K562 (cell line): ENCODE data around the gene PDE6B. TPM values are rescaled to one million over a fixed set of nuclear protein-coding genes. Genes with fewer than 3 reads are reported as not detected.

Experiments used
- ATAC-seq: fragments of 200-7000 bp; cut with Tn5 transposase; 3 replicates; pipeline ENCODE4 v1.9.1; 2020; ENCODE audit warnings: moderate library complexity
- BruUV-seq: library from RNA; stranded (reverse); fragments of 400-500 nt; replicated peaks from 2 replicates; lab custom pipeline; 2021; lab: Mats Ljungman, UMichigan
- CTCF ChIA-PET: fragments of 300-600 bp; formaldehyde crosslinking; extraction: SDS; loops from one replicate; lab custom pipeline; 2021; ENCODE audit warnings: low intra/inter-chr PET ratio; lab: Yijun Ruan, JAX
- POLR2A ChIA-PET: fragments of 300-600, 350-650 bp; sonication (Branson Sonifier 250); formaldehyde crosslinking; extraction: SDS; loops from one replicate; lab custom pipeline; 2021; ENCODE audit warnings: antibody characterized with exemption, inconsistent platforms; lab: Yijun Ruan, JAX
- DNase-seq, 4 experiments: peaks; one replicate each; pipeline versions ENCODE4 v3.0.0 to v3.0.0-alpha.2; 2011 to 2018; ENCODE audit warnings: low spot score in 3 of 4, mixed read lengths in 3 of 4; ENCODE audit errors: extremely low read depth in 1 of 4
- FAIRE-seq: peaks from 2 replicates; lab custom pipeline; 2011; peaks lifted over from hg19 to GRCh38; lab: Jason Lieb, UNC
- H2AFZ ChIP-seq: 2 replicates; pipeline ENCODE4 v1.6.0; 2011; ENCODE audit warnings: low read depth, low read length, control low read depth, inconsistent platforms
- H3K27ac ChIP-seq: fragments of 200-600 bp; 3 replicates; pipeline ENCODE4 v1.8.0; 2011; ENCODE audit warnings: low read depth, mild to moderate bottlenecking, control low read depth, inconsistent platforms, low read length, moderate library complexity, mixed read lengths; ENCODE audit errors: extremely low read depth
- H3K27me3 ChIP-seq, 2 experiments: fragments of 300-600 bp in 1 of 2; 2 replicates in 1 of 2; 3 replicates in 1 of 2; pipeline versions ENCODE4 v1.6.0 to v1.8.0; 2011; ENCODE audit warnings: inconsistent platforms in 2 of 2, low read length in 2 of 2, mild to moderate bottlenecking in 1 of 2, mixed read lengths in 1 of 2, moderate library complexity in 1 of 2; ENCODE audit not compliant: control insufficient read depth in 2 of 2, insufficient read depth in 2 of 2
- H3K36me3 ChIP-seq: fragments of 300-600 bp; 3 replicates; pipeline ENCODE4 v1.8.0; 2011; ENCODE audit warnings: mild to moderate bottlenecking, low read length, inconsistent platforms; ENCODE audit not compliant: control insufficient read depth, insufficient read depth
- H3K4me1 ChIP-seq, 2 experiments: fragments of 200-600 bp in 1 of 2; replicated peaks in 1 of 2; 2 replicates in 1 of 2; 3 replicates in 1 of 2; pipeline versions ENCODE4 v1.5.1 to v1.8.0; 2011; ENCODE audit warnings: inconsistent platforms in 2 of 2, low read length in 2 of 2, mild to moderate bottlenecking in 1 of 2, mixed read lengths in 1 of 2, moderate library complexity in 1 of 2; ENCODE audit not compliant: control insufficient read depth in 2 of 2, insufficient read depth in 2 of 2
- H3K4me2 ChIP-seq: 2 replicates; pipeline ENCODE4 v1.6.1; 2011; ENCODE audit warnings: low read length, control low read depth, inconsistent platforms, mixed read lengths; ENCODE audit not compliant: insufficient read depth
- H3K4me3 ChIP-seq: fragments of 200-600 bp; sonication (generic), shearing (Covaris generic); 2 replicates; pipeline ENCODE4 v1.5.1; 2016; ENCODE audit warnings: control low read depth, inconsistent platforms
- H3K79me2 ChIP-seq: fragments of 200-600 bp; 3 replicates; pipeline ENCODE4 v1.8.0; 2011; ENCODE audit warnings: low read length, inconsistent platforms; ENCODE audit not compliant: control insufficient read depth, insufficient read depth
- H3K9ac ChIP-seq, 2 experiments: 2 replicates each; pipeline versions ENCODE4 v1.6.0 to v1.6.1; 2011; ENCODE audit warnings: low read depth in 2 of 2, low read length in 2 of 2, control low read depth in 1 of 2, inconsistent platforms in 1 of 2, mild to moderate bottlenecking in 1 of 2, mixed read lengths in 1 of 2; ENCODE audit not compliant: insufficient read depth in 1 of 2
- H3K9me1 ChIP-seq: one replicate; pipeline ENCODE4 v1.6.0; 2011; ENCODE audit warnings: inconsistent platforms, mild to moderate bottlenecking, low read length, moderate library complexity; ENCODE audit not compliant: control insufficient read depth, insufficient read depth
- H3K9me3 ChIP-seq: replicated peaks from 2 replicates; pipeline ENCODE4 v1.5.1; 2011; ENCODE audit warnings: low read depth, low read length, inconsistent platforms; ENCODE audit not compliant: control insufficient read depth, insufficient read depth
- H4K20me1 ChIP-seq: replicated peaks from 2 replicates; pipeline ENCODE4 v1.6.1; 2011; ENCODE audit warnings: low read length, inconsistent platforms, mixed read lengths; ENCODE audit not compliant: control insufficient read depth, insufficient read depth
- ARNT ChIP-seq, 2 experiments: fragments of 450-650 bp; IDR thresholded peaks; 2 replicates each; pipeline ENCODE4 v1.6.1; 2016; ENCODE audit warnings: mild to moderate bottlenecking in 1 of 2
- BRF1 ChIP-seq: IDR thresholded peaks from 3 replicates; pipeline ENCODE4 v1.6.1; 2011; ENCODE audit warnings: borderline replicate concordance, mild to moderate bottlenecking; ENCODE audit not compliant: insufficient read length; ENCODE audit errors: extremely low read depth
- ZBTB7A ChIP-seq: IDR thresholded peaks from 2 replicates; pipeline ENCODE4 v1.6.1; 2011; ENCODE audit warnings: low read depth, mild to moderate bottlenecking, low read length, moderate library complexity, borderline replicate concordance; ENCODE audit not compliant: control insufficient read depth
- WGBS: fragments of 100-300 bp; shearing (Covaris generic); methylation state at CpG from one replicate; pipeline ENCODE4 v1.1.6; 2016; ENCODE audit warnings: low coverage, mixed read lengths; ENCODE audit not compliant: insufficient coverage; ENCODE audit errors: missing lambda C conversion rate; 5-methylcytosine and 5-hydroxymethylcytosine counted together
- in situ Hi-C: fragments of 300-500 bp; cut with MboI; formaldehyde crosslinking; loops from 4 replicates; pipeline ENCODE4 v1.15.0; 2018; ENCODE audit warnings: inconsistent platforms, mixed read lengths
- intact Hi-C: fragments of 100-400 bp; cut with micrococcal nuclease; formaldehyde crosslinking; loops from 2 replicates; pipeline ENCODE4 v1.14.2; 2022
- polyA plus RNA-seq, 8 experiments: library from polyadenylated mRNA; depleted of rRNA in 4 of 8; stranded (reverse) in 5 of 8; unstranded in 3 of 8; fragments of >200 nt; fragmentation: Nextera tagmentation in 2 of 8; fragmentation: Illumina TruSeq in 1 of 8; extraction: Ambion mirVana in 2 of 8; extraction: Trizol in 1 of 8; gene quantifications; 2 replicates each; pipeline versions ENCODE4 v1.2.1 to v1.2.3, GENCODE V29; 2011 to 2014; ENCODE audit warnings: inconsistent platforms in 1 of 8, missing spikeins in 1 of 8
- total RNA-seq, 7 experiments: library from RNA; depleted of rRNA in 6 of 7; stranded (reverse); fragments of >200 nt in 6 of 7; fragmentation: Illumina TruSeq in 2 of 7; extraction: Trizol in 2 of 7; gene quantifications; 2 replicates each; pipeline versions ENCODE4 v1.2.1 to v1.2.3, GENCODE V29; 2011 to 2021; ENCODE audit warnings: low replicate concordance in 1 of 7

The PDE6B gene
- total and polyA plus RNA-seq, 9 of the 15 experiments (the other 6 are each of a cell fraction or from before 2014, with no cell fraction given), result 0.04 TPM; not detected in 8

GRCh38 chr4:663438-664428, 38.4 kb downstream of the PDE6B start:
- H3K36me3 ChIP-seq, result no peaks in the 10 kb centered on the region
- H3K4me3 ChIP-seq, result no peak overlapping the region
- ChIA-PET CTCF (no interaction called here), POLR2A (interaction anchor here (0.6 kb wide), 1 partner anchor 11 kb away, joined by 3 read pairs; the partner anchor contains the start of genes ATP5ME and MYL5)
- H3K4me1 ChIP-seq, result peaks cover 0 to 42% of the 10 kb centered on the region in 2 experiments; a peak in 2 of 5 replicates
- no peak for FAIRE-seq
- no peaks in the 10 kb centered on the region for H3K79me2 ChIP-seq
- no peak overlapping the region for H3K4me2 ChIP-seq
- TF ChIP-seq BRF1 (no peak), ZBTB7A (0 out of 2 replicates have a peak, but pooled peaks have one; percentile 3), ARNT (IDR thresholded peaks at IDR 0.05) (no peak)
- intact Hi-C loops (no loop called here), in situ Hi-C loops (no loop called here)
- no peaks in the 10 kb centered on the region for H4K20me1 ChIP-seq
- ATAC-seq, result no peak
- no peak overlapping the region; a peak in 1 of 4 replicates for H3K9ac ChIP-seq
- WGBS, result 30% methylated on average over 46 of the region's 80 CpGs
- peaks cover 21 to 52% of the 10 kb centered on the region in 2 experiments; a peak in 3 of 5 replicates for H3K27me3 ChIP-seq
- H2AFZ ChIP-seq, result no peak overlapping the region
- BruUV-seq, result no TSS peak
- no peak overlapping the region for H3K27ac ChIP-seq
- H3K9me3 ChIP-seq, result peaks cover 2% of the 10 kb centered on the region; the same call in 1 of the 2 replicates
- no peaks in the 10 kb centered on the region for H3K9me1 ChIP-seq
- no peak for DNase-seq
